ENCODE measurements around the gene HPSE.

DNA sequence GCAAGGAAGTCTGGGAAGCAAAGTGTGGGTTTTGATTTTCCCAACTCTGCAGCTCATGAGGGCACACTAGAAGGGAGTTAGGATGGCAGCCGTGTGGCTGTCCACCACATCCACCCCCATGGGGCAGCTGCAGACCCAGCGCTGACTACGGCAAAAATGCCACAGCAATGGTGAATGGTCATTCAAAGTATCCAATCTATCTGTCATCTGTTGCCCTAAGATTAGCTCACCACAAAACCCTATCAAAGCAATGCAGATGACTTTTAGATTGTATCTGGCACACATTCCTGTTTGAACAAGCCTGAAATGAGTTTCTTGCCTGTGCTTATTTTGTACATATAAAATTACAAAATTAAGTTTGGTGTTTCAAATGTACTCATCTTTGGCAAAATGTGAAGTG, 29.7 kb upstream of the HPSE start:
- TF ChIP-seq POLR2AphosphoS5 (IDR thresholded peaks at IDR 0.05; ENCODE audit: low read depth, low read length) (no peak), SIN3A (IDR thresholded peaks at IDR 0.05; ENCODE audit: borderline replicate concordance, insufficient read depth, low read depth, low read length) (no peak), TCF7L2 (IDR thresholded peaks at IDR 0.05; ENCODE audit: low read depth, low read length) (no peak)
- TF ChIP-seq, protein P1, sequence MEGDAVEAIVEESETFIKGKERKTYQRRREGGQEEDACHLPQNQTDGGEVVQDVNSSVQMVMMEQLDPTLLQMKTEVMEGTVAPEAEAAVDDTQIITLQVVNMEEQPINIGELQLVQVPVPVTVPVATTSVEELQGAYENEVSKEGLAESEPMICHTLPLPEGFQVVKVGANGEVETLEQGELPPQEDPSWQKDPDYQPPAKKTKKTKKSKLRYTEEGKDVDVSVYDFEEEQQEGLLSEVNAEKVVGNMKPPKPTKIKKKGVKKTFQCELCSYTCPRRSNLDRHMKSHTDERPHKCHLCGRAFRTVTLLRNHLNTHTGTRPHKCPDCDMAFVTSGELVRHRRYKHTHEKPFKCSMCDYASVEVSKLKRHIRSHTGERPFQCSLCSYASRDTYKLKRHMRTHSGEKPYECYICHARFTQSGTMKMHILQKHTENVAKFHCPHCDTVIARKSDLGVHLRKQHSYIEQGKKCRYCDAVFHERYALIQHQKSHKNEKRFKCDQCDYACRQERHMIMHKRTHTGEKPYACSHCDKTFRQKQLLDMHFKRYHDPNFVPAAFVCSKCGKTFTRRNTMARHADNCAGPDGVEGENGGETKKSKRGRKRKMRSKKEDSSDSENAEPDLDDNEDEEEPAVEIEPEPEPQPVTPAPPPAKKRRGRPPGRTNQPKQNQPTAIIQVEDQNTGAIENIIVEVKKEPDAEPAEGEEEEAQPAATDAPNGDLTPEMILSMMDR (IDR thresholded peaks at IDR 0.05): no peak
- TF ChIP-seq, protein P2, sequence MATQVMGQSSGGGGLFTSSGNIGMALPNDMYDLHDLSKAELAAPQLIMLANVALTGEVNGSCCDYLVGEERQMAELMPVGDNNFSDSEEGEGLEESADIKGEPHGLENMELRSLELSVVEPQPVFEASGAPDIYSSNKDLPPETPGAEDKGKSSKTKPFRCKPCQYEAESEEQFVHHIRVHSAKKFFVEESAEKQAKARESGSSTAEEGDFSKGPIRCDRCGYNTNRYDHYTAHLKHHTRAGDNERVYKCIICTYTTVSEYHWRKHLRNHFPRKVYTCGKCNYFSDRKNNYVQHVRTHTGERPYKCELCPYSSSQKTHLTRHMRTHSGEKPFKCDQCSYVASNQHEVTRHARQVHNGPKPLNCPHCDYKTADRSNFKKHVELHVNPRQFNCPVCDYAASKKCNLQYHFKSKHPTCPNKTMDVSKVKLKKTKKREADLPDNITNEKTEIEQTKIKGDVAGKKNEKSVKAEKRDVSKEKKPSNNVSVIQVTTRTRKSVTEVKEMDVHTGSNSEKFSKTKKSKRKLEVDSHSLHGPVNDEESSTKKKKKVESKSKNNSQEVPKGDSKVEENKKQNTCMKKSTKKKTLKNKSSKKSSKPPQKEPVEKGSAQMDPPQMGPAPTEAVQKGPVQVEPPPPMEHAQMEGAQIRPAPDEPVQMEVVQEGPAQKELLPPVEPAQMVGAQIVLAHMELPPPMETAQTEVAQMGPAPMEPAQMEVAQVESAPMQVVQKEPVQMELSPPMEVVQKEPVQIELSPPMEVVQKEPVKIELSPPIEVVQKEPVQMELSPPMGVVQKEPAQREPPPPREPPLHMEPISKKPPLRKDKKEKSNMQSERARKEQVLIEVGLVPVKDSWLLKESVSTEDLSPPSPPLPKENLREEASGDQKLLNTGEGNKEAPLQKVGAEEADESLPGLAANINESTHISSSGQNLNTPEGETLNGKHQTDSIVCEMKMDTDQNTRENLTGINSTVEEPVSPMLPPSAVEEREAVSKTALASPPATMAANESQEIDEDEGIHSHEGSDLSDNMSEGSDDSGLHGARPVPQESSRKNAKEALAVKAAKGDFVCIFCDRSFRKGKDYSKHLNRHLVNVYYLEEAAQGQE (IDR thresholded peaks at IDR 0.05; ENCODE audit: insufficient read depth in 1 of 2, low read depth in 2 of 2, low read length in 1 of 2): no peak

Measured in Panc1 (cell line).